HepG2 (cell line): ENCODE data around the gene CSKMT. TPM values are rescaled to one million over a fixed set of nuclear protein-coding genes. Genes with fewer than 3 reads are reported as not detected.
A peak's percentile ranks its signal among the peaks of the same experiment; 100 is the strongest.

Experiments used
- SKIL ChIP-seq: sonication (generic); formaldehyde crosslinking; IDR thresholded peaks from 2 replicates; pipeline ENCODE4 v1.8.0; 2022; ENCODE audit warnings: missing genetic modification reagents, mild to moderate bottlenecking, moderate library complexity, borderline replicate concordance
- ZFP62 ChIP-seq: sonication (generic); formaldehyde crosslinking; IDR thresholded peaks from 2 replicates; pipeline ENCODE4 v1.4.0; 2020; ENCODE audit warnings: missing genetic modification reagents
- ZNF335 ChIP-seq: sonication (generic); formaldehyde crosslinking; IDR thresholded peaks from 2 replicates; pipeline ENCODE4 v1.4.0; 2020; ENCODE audit warnings: missing genetic modification reagents
- ZNF503 ChIP-seq: sonication (generic); formaldehyde crosslinking; IDR thresholded peaks from 2 replicates; pipeline ENCODE4 v1.4.0; 2020; ENCODE audit warnings: missing genetic modification reagents
- ZNF646 ChIP-seq: sonication (generic); formaldehyde crosslinking; IDR thresholded peaks from 2 replicates; pipeline ENCODE4 v1.9.0; 2021; ENCODE audit warnings: mild to moderate bottlenecking, missing genetic modification reagents
- polyA plus RNA-seq, 8 experiments: library from polyadenylated mRNA; depleted of rRNA in 3 of 8; stranded (reverse) in 7 of 8; unstranded in 1 of 8; fragments of >200 nt; fragmentation: Illumina TruSeq in 4 of 8; extraction: Trizol in 4 of 8; gene quantifications; 2 replicates each; pipeline versions ENCODE4 v1.2.1 to v1.2.3, GENCODE V29; 2011 to 2016; ENCODE audit warnings: low read depth in 4 of 8, missing spikeins in 1 of 8, mixed read lengths in 1 of 8; ENCODE audit not compliant: insufficient read depth in 1 of 8
- total RNA-seq, 5 experiments: library from RNA; depleted of rRNA; stranded (reverse); fragments of >200 nt; fragmentation: Illumina TruSeq; extraction: Trizol; gene quantifications; 2 replicates each; pipeline ENCODE4 v1.2.3, GENCODE V29; 2016; ENCODE audit warnings: low read depth in 1 of 5
- TF ChIP-seq, protein P1 (sequence below): sonication (generic); formaldehyde crosslinking; IDR thresholded peaks from 2 replicates; pipeline ENCODE4 v1.4.0; 2020; ENCODE audit warnings: missing genetic modification reagents
- TF ChIP-seq, protein P2 (sequence below): sonication (generic); formaldehyde crosslinking; IDR thresholded peaks from 2 replicates; pipeline ENCODE4 v1.4.0; 2020; ENCODE audit warnings: missing genetic modification reagents, borderline replicate concordance
- TF ChIP-seq, protein P3 (sequence below): IDR thresholded peaks from 2 replicates; pipeline ENCODE4 v1.6.1; 2016; ENCODE audit warnings: low read depth, control low read depth

The CSKMT gene
- total and polyA plus RNA-seq, 2 of the 13 experiments (the other 11 are each of a cell fraction or from before 2014, with no cell fraction given): 7.6 to 31.8 TPM

- TF ChIP-seq, protein P1, sequence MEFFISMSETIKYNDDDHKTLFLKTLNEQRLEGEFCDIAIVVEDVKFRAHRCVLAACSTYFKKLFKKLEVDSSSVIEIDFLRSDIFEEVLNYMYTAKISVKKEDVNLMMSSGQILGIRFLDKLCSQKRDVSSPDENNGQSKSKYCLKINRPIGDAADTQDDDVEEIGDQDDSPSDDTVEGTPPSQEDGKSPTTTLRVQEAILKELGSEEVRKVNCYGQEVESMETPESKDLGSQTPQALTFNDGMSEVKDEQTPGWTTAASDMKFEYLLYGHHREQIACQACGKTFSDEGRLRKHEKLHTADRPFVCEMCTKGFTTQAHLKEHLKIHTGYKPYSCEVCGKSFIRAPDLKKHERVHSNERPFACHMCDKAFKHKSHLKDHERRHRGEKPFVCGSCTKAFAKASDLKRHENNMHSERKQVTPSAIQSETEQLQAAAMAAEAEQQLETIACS: 0 out of 2 replicates have a peak, but pooled peaks have one; percentile 38
- no peak for TF ChIP-seq ZFP62 (CRISPR knock-in tag)
- 0 out of 2 replicates have a peak, but pooled peaks have one; percentile 45 for TF ChIP-seq ZNF335
- no peak for TF ChIP-seq ZNF646 (CRISPR knock-in tag)
- TF ChIP-seq, protein P2, sequence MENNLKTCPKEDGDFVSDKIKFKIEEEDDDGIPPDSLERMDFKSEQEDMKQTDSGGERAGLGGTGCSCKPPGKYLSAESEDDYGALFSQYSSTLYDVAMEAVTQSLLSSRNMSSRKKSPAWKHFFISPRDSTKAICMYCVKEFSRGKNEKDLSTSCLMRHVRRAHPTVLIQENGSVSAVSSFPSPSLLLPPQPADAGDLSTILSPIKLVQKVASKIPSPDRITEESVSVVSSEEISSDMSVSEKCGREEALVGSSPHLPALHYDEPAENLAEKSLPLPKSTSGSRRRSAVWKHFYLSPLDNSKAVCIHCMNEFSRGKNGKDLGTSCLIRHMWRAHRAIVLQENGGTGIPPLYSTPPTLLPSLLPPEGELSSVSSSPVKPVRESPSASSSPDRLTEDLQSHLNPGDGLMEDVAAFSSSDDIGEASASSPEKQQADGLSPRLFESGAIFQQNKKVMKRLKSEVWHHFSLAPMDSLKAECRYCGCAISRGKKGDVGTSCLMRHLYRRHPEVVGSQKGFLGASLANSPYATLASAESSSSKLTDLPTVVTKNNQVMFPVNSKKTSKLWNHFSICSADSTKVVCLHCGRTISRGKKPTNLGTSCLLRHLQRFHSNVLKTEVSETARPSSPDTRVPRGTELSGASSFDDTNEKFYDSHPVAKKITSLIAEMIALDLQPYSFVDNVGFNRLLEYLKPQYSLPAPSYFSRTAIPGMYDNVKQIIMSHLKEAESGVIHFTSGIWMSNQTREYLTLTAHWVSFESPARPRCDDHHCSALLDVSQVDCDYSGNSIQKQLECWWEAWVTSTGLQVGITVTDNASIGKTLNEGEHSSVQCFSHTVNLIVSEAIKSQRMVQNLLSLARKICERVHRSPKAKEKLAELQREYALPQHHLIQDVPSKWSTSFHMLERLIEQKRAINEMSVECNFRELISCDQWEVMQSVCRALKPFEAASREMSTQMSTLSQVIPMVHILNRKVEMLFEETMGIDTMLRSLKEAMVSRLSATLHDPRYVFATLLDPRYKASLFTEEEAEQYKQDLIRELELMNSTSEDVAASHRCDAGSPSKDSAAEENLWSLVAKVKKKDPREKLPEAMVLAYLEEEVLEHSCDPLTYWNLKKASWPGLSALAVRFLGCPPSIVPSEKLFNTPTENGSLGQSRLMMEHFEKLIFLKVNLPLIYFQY (CRISPR knock-in tag): no peak; the same call in 1 of the 2 replicates
- peak; percentile 81 for TF ChIP-seq ZNF503 (CRISPR knock-in tag)
- peak; percentile 36; the same call in 1 of the 2 replicates for TF ChIP-seq SKIL
- TF ChIP-seq, protein P3, sequence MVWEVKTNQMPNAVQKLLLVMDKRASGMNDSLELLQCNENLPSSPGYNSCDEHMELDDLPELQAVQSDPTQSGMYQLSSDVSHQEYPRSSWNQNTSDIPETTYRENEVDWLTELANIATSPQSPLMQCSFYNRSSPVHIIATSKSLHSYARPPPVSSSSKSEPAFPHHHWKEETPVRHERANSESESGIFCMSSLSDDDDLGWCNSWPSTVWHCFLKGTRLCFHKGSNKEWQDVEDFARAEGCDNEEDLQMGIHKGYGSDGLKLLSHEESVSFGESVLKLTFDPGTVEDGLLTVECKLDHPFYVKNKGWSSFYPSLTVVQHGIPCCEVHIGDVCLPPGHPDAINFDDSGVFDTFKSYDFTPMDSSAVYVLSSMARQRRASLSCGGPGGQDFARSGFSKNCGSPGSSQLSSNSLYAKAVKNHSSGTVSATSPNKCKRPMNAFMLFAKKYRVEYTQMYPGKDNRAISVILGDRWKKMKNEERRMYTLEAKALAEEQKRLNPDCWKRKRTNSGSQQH (CRISPR knock-in tag): no peak; the same call in none of the 2 replicates
Measured at GRCh38 chr11:62621567-62622470, 43.3 kb upstream of the CSKMT start, which contains the start of gene B3GAT3 (continued).
